ENCODE data around the gene OXA1L.
"Not testable (repeated sequence)": the region's sequence is repeated elsewhere in the genome, so short reads cannot be mapped to it uniquely, and the experiment has no call there.

The OXA1L gene

DNA sequence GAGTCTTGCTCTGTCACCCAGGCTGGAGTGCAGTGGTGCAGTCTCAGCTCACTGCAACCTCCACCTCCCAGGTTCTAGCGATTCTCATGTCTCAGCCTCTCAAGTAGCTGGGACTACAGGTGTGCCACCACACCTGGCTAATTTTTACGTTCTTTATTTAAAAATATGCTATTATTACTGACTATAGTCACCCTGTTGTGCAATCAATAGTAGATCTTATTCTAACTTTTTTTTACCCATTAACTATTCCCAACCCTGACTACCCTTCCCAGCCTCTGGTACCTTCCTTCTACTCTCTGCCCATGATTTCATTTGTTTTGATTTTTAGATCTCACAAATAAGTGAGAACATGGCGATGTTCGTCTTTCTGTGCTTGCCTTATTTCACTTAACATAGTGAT is 2.5 kb downstream of the OXA1L start:
- DNase-seq (ENCODE audit: low read depth, low spot score) = no peak

DNA sequence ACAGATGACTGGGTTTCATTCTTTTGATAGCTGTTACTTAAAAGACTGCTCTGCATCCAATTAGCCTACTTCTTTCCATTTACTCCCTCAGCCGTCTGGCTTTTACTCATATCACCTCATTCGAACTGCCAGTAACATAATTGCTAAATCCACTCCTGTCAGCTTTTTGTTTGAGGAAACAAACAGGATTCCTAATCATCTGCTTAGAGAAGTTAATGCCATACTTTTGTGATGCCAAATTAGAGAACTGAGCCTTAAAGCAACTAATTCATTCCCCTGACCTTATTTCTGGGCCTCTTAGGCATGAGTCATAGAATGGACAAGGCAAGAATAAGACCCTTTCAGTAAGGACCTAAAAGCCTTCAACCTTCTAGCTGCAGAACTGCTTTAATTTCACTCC is 2.9 kb downstream of the OXA1L start:
- DNase-seq (ENCODE audit: low read depth, low spot score) = no peak

DNA sequence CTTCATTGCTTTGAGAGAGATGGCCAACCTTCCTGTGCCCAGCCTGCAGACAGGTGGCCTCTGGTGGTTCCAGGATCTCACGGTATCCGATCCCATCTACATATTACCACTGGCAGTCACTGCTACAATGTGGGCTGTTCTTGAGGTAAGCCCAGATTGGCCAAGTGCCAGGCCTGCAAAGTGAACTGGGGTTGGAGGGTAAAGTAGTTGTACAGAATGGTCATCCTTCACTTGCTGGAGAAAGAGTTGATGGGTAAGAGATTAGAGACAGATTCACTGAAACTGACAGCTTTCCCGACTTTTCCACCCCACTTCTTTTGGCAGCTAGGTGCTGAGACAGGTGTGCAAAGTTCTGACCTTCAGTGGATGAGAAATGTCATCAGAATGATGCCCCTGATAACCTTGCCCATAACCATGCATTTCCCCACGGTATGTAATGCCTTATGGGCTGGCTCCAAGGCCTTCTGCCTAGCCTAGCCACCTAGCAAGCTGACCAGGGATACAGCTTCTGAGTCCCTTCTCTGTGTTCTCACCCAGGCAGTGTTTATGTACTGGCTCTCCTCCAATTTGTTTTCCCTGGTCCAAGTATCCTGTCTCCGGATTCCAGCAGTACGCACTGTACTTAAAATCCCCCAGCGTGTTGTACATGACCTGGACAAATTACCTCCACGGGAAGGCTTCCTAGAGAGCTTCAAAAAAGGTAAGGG is 4.1 kb downstream of the OXA1L start:
- DNase-seq (ENCODE audit: low read depth, low spot score) = no peak

DNA sequence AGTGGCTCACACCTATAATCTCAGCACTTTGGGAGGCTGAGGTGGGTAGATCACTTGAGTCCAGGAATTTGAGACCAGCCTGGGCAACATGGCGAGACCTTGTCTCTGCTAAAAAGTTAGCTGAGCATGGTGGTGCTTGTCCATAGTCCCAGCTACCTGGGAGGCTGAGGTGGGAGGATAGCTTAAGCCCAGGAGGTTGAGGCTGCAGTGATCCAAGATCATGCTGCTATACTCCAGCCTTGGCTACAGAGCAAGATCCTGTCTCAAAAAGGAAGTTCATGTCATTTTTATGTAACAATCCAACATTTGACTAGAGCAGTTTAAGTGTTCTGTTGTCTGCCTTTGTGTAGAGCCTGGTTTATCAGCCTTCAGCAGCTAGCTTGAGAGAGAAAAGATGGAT is 6.2 kb downstream of the OXA1L start:
- DNase-seq (ENCODE audit: low read depth, low spot score) = no peak

DNA sequence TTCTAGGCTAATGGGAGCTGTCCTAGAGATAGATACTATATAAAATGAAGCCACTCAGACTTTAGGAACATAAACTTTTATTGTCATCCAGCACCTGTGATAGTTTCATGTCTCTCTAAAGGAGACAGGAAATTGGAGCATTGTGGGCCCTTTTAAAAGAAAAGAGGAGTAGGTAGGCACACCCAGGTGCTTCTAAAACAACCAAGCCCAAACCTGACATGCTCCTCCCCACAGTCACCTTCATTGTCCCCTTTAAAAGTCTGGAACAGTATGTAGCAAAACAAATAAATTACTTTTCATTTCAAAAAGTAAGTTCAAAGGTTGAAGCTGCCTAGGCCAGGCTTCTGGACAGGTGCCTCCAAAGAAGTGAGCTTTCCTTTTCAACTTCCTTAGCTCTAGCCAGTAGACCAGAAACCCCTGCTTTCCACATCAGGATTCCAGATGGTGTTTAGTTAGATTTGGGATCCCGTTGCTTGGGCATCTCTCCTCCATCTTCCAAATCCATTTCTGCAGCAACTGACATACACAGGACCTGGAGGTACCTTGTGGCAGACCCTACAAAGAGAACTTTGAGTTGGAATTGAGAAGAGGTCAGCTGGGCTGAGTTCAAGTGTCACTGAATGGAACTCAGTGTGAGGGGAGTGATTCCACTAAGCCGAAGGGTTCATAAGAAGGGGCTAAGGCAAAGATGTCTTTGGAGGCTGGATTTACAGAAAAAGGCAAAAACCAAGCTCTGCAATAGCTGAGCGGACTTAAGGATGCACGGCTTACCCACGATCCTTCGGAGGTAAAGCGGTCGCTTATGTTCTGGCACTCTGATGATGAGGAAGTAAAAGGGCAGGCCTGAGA is 6.9 kb downstream of the OXA1L start:
- DNase-seq (ENCODE audit: low read depth, low spot score) = no peak

DNA sequence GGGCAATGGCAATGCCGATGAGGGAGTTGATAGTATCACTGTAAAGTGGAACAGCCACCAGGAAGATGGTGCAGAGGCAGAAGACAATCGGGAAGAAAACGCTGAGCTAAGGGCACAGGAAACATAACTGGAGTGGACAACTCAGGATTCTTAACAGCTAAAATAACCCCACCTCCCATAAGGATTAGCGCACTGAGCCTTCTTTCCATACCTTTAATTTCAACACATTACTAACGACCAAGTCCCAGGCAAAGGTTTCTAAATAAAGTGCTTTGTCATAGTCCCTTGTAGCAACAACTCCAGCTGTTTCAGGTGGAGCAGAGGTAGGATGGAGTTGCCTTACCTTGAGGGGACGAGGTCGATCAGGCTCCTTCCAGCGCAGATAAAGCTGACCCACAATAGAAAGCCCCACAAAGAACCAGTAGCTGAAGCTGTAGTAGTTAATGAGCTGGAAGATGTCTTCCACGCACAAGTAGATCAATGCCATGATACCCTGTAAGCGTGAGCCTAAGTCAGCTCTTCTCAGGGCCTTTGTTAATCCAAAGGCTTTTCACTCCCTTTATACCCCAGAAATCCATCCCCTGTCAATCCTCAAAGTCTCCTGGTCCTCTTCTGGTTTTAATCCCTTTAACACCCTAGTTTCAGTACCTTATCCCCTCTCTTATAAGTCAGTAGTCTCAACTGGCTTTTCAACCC is 7.7 kb downstream of the OXA1L start:
- DNase-seq (ENCODE audit: low read depth, low spot score) = no peak

DNA sequence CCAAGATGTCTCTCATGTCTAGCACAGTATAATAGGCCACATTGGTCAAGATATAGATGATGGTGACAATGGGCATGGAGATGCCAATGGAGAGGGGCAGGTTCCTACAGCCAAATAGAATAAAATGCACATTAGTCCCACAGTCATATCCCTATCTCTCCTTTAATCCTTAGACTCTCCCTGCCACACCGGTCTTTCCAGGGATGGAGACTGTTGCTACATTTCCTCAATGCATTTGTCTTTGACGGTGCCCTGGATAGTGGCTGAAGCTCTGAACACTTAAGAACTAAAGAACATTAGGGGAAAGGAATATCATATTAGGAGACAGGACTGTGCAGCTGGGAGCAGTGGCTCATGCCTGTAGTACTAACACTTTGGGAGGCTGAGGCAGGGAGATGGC is 9.7 kb downstream of the OXA1L start:
- DNase-seq (ENCODE audit: low read depth, low spot score) = no peak

DNA sequence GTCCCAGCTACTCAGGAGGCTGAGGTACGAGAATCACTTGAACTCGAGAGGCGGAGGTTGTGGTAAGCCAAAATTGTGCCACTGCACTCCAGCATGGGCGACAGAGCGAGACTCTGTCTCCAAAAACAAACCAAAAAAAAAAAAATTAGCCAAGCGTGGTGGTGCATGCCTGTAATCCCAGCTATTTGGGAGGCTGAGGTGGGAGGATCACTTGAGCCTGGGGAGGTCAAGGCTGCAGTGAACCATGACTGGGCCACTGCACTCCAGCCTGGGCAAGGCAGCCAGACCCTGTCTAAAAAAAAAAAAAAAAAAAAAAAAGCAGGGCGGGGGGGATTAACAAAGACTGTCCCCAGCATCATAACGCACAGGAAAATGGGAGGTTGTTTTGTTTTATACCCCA is 10.4 kb downstream of the OXA1L start:
- not testable (repeated sequence) for DNase-seq (ENCODE audit: low read depth, low spot score)

DNA sequence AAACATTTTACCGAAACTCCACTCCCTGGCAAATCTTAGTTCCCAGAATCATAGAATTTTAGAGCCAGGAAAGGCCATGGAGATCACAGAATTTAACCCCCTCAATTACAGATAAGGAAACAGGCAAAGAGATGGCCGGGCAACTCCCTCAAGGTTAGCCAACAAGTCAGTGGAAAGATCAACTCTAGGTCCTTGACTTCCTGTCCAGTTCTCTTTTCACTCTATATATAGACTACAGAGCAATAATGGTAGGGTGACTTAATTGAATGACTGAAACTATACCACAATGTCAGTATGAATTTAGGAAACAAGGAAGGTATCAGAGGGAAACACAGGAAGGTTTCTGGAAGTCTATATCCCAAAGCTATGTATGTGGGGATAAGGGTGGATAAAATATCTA is 11.6 kb downstream of the OXA1L start:
- DNase-seq (ENCODE audit: low read depth, low spot score) = no peak

DNA sequence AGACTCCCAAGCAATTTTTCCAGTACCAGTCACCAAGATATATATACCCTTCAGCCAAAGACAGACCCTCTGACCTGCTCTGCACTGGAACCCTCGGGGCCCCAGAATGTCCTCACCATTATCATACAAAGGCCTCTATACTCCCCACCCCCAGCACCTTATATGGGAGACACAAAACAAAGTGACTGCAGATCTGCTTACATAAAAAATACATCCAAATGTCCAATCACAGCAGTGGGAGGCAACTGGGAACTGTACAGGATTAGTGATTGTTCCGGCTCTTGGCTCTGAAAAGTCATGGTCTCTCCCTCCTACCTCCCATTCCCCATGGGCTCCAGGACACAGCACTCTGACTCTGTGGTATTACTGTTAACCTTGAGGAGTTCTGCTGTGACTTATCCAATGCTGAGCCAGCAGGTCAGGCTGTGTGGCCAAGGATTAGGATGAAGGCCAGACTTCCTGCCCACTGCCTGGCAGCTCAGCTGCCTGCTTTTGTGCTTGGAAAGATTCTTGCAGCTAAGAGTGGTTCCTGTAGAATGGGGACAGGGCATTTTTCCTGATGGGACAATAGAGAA is 13.7 kb downstream of the OXA1L start:
- no peak for DNase-seq (ENCODE audit: low read depth, low spot score)

DNA sequence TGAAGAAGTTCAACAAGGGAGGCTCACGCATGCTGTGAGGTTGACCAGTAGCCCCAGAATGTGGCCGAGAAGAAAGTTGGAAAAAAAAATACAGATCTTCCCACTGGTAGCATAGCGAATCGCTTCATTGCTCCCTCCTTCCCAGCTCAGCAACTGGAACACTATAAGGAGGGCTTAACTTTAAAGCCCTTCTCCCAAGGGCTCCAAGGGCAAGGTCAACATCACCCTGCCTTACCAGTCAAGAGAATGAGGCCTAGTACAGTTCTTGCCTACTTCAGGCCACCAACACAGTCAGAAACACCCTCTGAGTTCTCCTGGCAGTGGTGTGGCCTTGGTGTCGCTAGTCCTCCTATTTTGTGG is 14.4 kb downstream of the OXA1L start:
- no peak for DNase-seq (ENCODE audit: low read depth, low spot score)

DNA sequence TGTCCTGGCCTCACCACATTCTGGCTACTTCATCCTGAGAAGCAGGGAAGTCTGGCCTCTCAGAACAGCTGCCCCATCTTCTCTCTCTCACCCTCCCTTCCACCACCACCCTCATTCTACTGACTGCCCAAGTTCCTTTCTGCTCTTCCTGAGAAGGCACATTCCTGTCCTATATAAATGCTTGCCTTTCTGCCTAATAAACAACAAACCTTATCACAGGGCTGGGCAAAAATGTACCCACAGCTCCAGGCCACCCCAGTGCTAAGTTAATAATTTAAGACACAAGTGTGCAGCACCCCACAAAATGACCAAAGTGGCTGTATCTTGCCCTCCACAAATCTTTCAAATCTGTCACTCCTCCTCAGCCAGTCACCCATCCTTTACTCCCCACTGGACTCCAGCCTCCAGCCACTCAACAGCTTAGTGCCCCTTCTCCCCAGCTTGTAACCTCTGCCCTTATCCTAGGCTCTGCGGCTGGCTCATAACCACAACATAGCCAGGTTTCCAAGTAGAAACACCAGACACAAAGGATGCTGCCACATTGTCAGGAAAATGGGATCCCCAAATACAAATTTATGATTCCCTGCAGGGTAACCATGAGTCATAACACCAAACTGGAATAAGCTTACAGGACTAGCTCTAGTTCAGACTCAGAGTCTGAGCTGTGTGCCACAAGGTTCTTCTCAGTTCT is 15.0 kb downstream of the OXA1L start:
- DNase-seq (ENCODE audit: low read depth, low spot score) = no peak

DNA sequence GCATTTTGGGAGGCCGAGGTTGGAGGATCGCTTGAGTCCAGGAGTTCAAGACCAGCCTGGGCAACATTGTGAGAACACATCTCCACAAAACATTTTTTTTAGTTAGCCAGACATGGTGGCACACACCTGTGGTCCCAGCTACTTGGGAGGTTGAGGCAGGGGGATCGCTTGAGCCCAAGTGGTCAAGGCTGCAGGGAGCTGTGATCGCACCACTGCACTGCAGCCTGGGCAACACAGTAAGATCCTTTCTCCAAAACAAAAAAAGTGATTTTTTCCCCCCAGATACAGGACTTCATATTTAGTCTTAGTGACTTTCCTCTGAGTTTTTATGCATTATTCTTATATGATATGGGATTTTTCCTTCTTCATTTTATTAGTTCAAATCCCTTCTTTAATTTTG is 20.2 kb downstream of the OXA1L start:
- no peak for DNase-seq (ENCODE audit: low read depth, low spot score)

DNA sequence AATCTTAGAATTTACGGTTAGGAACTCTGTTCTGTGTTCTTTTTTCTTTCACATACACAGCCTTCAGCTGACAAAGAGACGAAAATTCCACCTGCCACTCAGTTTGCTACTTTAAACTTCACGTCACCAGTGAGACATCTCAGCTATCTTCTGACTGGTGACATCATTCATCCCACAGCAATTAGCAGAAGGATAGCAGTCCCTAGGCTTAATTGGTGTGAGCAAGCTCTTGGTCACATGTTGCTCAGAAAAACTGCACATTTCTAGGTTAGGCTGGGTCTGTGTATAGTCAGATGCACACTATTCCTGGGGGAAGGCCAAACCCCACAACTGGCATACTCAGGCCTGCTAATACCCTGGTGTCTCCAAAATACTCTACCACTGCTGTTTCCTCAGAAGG is 24.8 kb downstream of the OXA1L start:
- DNase-seq (ENCODE audit: low read depth, low spot score) = no peak

DNA sequence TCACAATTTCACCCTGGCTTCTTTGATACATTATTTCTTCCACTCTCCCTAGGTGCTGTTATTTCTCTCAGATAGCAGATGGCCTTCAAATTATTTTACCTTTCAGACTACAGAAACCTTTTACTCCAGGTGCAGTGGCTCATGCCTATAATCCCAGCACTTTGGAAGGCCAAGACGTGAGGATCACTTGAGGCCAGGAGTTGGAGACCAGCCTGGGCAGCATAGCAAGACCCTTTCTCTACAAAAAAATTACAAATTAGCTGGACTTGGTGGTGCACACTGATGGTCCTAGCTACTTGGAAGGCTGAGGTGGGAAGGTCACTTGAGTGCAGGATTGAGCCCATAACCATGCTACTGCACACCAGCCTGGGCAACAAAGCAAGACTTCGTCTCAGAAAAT is 25.7 kb downstream of the OXA1L start:
- no peak for DNase-seq (ENCODE audit: low read depth, low spot score)

DNA sequence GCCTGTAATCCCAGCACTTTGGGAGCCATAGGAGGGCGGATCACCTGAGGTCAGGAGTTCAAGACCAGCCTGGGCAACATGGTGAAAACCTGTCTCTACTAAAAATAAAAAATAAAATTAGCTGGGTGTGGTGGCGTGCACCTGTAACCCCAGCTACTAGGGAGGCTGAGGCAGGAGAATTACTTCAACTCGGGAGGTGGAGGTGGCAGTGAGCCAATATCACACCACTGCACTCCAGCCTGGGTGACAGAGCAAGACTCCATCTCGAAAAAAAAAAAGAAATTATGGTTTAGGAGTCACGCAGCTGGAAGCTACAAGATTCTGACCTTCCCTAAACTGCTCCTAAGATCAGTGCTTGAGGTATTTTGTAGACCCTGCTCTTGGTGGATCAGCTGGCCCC is 27.1 kb downstream of the OXA1L start:
- DNase-seq (ENCODE audit: low read depth, low spot score) = not testable (repeated sequence)

DNA sequence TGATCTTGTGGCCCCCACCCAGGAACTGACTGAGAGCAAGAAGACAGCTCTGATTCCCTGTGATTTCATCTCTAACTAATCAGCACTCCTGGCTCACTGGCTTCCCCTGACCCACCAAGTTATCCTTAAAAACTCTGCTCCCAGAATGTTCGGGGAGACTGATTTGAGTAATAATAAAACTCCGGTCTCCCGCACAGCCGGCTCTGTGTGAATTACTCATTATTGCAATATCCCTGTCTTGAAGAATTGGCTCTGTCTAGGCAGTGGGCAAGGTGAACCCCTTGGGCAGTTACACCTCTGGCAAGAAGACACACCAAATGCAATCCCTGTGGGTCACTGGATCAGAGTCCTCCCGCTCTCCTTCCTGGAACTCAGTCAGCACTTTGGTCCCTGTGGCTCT is 27.5 kb downstream of the OXA1L start:
- no peak for DNase-seq (ENCODE audit: low read depth, low spot score)

DNA sequence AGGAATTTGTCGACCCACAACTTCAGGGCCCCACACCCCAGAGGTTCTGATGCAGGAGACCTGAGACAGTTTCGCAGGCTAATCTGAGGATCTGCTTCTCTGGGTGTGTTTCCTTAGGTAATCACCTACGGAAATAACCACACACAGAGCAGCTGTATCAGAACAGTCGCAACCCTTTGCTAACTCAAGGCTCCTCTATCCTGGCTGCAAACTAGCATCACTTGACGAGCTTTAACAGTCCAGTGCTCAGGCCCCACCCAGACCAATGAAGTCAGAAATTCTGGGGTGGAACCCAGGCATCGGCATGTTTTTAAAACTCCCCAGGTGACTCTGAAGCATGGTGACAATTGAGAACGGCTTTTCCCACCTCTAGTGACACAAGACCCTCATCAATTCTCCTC is 28.1 kb downstream of the OXA1L start:
- DNase-seq (ENCODE audit: low read depth, low spot score) = no peak

DNA sequence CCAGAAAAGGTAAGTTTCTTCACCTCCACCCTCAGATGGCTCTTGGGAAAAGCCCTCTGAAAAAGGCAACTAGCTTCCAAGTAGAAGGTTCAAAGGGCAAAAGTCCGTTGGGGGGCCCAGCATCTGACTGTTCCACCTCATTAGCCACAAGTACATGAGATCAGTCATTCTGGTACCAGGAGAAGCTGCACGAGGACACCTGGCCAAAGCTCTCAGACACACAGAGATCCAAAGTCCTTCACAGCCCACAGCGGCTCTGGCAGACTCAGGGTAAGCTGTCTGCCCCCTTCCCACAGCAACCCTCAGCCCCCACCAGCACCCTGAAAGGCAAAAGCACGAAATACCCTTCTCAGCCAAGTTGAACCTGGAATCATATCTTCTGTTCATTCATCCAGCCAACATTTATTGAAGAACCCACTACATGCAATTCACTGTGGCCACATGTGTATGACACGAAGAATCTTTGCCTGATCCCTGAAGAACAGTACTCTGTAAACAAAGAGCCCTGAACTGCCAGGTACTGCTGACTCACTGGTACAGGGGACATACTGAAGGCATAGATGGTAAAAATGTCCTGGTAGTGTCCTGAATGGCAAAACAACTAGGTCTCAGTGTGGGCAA is 29.7 kb downstream of the OXA1L start:
- no peak for DNase-seq (ENCODE audit: low read depth, low spot score)

DNA sequence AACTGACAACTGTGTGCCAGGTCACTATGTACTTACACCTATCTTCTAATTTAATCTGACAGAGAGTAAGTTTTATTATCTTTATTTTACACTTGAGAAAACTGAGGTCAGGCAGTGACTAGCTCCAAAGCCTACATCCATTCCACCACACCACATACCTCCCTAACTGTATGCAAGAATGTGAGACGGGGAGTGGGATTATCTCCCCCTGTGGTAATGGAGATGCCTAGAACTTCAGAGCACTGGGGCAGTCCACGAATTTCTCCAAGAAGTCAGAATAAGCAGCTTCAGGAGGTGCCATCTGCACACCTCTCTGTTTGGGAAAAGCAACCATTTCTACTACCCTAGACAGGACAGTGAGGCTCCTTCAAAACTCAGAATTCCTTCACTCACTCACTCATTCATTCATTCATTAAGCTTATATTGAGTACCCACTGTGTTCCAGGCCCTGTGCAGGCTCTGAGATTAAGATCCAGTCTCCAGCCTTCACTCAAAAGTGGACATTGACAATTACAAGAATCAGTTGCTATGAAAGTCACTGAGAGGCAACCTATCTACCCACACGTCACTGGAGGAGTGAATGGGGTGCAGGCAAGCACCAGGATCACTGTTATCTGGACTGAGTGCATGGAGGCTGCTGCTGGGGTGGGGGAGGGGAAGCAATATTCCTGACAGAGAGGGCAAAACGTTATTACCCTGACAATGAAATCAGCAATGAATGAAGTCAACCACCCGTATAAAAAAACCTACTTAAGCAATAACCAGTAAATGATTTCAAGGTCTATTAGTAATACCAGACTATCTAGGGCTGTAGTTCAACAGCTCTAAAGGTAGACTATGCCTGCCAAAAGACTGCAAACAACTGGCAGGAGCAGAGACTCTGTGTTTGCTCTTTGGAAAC is 30.8 kb downstream of the OXA1L start:
- no peak for DNase-seq (ENCODE audit: low read depth, low spot score)
